Kidney (tissue), 14 donors: ENCODE measurements around the gene CD163. TPM values are rescaled to one million over a fixed set of nuclear protein-coding genes. Genes with fewer than 3 reads are reported as not detected.
"Not testable (repeated sequence)": the region's sequence is repeated elsewhere in the genome, so short reads cannot be mapped to it uniquely, and the experiment has no call there.

Experiments
- DNase-seq, 5 donors: peaks; one replicate each; pipeline ENCODE4 v3.0.0-alpha.2; 2013 to 2020
- FAIRE-seq: peaks from 2 replicates; lab custom pipeline; 2012; peaks lifted over from hg19 to GRCh38; lab: Jason Lieb, UNC
- H3K27ac ChIP-seq, 2 donors: one replicate each; pipeline ENCODE4 v1.7.0; 2013; ENCODE audit warnings: low read depth in 2 of 2, low read length in 2 of 2, inconsistent platforms in 1 of 2
- H3K27me3 ChIP-seq: one replicate; pipeline ENCODE4 v1.7.1; 2013; ENCODE audit warnings: low read length, inconsistent platforms; ENCODE audit not compliant: control insufficient read depth, insufficient read depth
- H3K36me3 ChIP-seq, 3 donors: one replicate each; pipeline versions ENCODE4 v1.7.0 to v1.7.1; 2013; ENCODE audit warnings: low read length in 3 of 3, control low read depth in 1 of 3, inconsistent platforms in 1 of 3; ENCODE audit not compliant: insufficient read depth in 3 of 3, control insufficient read depth in 2 of 3
- H3K4me1 ChIP-seq, 3 donors: one replicate each; pipeline versions ENCODE4 v1.7.0 to v1.7.1; 2013; ENCODE audit warnings: low read length in 3 of 3, inconsistent platforms in 1 of 3, low read depth in 1 of 3; ENCODE audit not compliant: control insufficient read depth in 2 of 3, insufficient read depth in 2 of 3
- H3K4me3 ChIP-seq, 3 donors: one replicate each; pipeline versions ENCODE4 v1.7.0 to v1.8.1; 2013; ENCODE audit warnings: low read length in 3 of 3, control low read depth in 1 of 3, inconsistent platforms in 1 of 3
- H3K9ac ChIP-seq, 3 donors: one replicate each; pipeline versions ENCODE4 v1.7.0 to v1.7.1; 2013; ENCODE audit warnings: low read length in 3 of 3, control low read depth in 1 of 3, inconsistent platforms in 1 of 3
- H3K9me3 ChIP-seq, 3 donors: one replicate each; pipeline versions ENCODE4 v1.7.0 to v1.7.1; 2013; ENCODE audit warnings: low read length in 3 of 3, control low read depth in 1 of 3, inconsistent platforms in 1 of 3; ENCODE audit not compliant: control insufficient read depth in 2 of 3, insufficient read depth in 1 of 3
- intact Hi-C: fragments of 100-400 bp; cut with DNase I; formaldehyde crosslinking; loops from one replicate; pipeline ENCODE4 v1.11.1; 2022
- polyA plus RNA-seq: library from polyadenylated mRNA; stranded (reverse); fragments of 350-450 nt; fragmentation: Illumina TruSeq; extraction: RNeasy Lipid Tissue Mini Kit (QIAGEN cat#74804); gene quantifications from one replicate; pipeline ENCODE4 v1.2.3, GENCODE V29; 2014; ENCODE audit warnings: low read depth, low replicate concordance; ENCODE audit not compliant: insufficient read depth
- total RNA-seq: library from RNA; stranded (reverse); fragmentation: NEBNext Ultra II Directional; extraction: Animal tissue kit (Norgen Biotek cat#: 25700); gene quantifications from one replicate; pipeline ENCODE4 v1.2.1, GENCODE V29; 2021
- TF ChIP-seq, protein P1 (sequence below): IDR thresholded peaks from 3 replicates; pipeline ENCODE4 v1.5.1; 2012; ENCODE audit warnings: mild to moderate bottlenecking, moderate library complexity, borderline replicate concordance; ENCODE audit not compliant: insufficient read depth; ENCODE audit errors: extremely low read depth
- donor health status: control.
- donor health status: control.
- donor health status: control.
- donor health status: control.
- donor health status: control.
- donor health status: DM: yes; HTN: yes; CAD: no.
- donor health status: Normal renal cell carcinoma (clear cell type).

Gene CD163
- total and polyA plus RNA-seq, 2 donors from 2014 or later: 22.8 to 329 TPM

DNA sequence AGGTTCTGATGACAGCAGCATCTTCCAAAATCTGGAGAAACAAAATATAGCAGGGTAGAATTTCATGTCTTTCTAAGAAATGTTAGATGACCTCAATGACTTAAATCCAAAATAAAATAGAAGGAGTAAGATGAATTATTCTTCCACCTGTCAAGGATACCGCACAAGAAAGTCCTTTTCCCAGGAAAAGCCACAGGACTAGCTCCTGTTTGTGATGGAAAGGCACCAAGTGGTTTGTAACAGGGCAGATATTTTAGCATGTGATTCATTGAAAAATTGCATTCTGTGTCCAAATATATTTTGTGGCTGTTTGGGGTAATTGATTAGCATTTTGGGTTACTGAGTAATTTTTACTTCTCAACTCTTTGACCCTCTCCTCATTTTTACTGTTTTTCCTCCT, 62.4 kb downstream of the CD163 start:
- TF ChIP-seq, protein P1, sequence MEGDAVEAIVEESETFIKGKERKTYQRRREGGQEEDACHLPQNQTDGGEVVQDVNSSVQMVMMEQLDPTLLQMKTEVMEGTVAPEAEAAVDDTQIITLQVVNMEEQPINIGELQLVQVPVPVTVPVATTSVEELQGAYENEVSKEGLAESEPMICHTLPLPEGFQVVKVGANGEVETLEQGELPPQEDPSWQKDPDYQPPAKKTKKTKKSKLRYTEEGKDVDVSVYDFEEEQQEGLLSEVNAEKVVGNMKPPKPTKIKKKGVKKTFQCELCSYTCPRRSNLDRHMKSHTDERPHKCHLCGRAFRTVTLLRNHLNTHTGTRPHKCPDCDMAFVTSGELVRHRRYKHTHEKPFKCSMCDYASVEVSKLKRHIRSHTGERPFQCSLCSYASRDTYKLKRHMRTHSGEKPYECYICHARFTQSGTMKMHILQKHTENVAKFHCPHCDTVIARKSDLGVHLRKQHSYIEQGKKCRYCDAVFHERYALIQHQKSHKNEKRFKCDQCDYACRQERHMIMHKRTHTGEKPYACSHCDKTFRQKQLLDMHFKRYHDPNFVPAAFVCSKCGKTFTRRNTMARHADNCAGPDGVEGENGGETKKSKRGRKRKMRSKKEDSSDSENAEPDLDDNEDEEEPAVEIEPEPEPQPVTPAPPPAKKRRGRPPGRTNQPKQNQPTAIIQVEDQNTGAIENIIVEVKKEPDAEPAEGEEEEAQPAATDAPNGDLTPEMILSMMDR: no peak
- Histone ChIP-seq H3K4me1 (no peaks in the 10 kb centered on the region), H3K27me3 (no peaks in the 10 kb centered on the region), H3K27ac (no peak overlapping the region), H3K36me3 (no peaks in the 10 kb centered on the region), H3K9me3 (no peaks in the 10 kb centered on the region), H3K9ac (no peak overlapping the region), H3K4me3 (no peak overlapping the region)
- no peak for DNase-seq
- intact Hi-C loops: no loop called here
- no peak for FAIRE-seq

DNA sequence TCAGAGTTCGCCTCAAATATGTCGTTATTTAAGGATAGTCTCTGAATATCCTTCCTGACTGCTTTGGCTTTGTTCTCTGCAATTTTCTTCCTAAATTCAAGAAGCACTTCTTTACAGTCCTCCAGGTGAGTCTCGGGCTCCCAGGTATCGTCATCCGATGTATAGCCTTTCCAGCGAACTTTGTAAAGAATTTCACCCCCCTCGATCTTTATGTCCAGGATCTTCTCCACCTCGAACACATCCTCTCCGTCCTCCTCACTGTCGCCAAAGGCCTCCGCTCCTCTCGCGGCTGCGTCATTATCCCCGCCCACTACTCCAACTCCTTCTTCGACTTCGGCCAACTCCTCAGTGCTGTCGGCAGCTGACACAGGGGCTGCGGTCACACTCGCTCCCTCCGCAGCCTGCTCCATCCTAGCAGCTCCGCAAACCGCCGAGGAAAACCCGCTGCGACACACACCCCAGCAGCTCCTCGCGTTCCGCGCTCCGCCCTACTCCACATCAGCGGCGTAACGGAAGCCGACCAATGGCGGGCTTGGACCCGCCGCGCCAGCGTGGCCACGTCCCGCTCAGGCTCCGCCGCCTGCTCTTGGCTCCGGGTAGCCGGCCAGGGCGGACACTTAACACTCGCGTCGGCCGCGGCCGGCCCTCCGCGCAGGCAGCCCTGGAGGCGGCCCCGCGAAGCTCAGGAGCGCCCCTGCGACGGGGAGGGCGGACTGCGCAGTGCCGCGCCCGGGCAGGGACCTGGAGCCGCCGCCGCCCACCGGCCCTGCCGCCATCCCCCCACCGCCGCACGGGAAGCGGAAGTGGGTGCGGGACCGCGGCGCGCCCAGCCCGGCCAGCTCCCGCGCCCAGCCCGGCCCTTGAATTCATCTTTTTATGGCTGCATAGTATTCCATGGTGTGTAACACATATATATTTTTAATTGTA, 63.7 kb downstream of the CD163 start:
- Histone ChIP-seq H3K27me3 (no peaks in the 10 kb centered on the region), H3K4me3 (peak overlapping the region in 1 of 3 donors; percentile 26), H3K27ac (no peak overlapping the region), H3K9me3 (no peaks in the 10 kb centered on the region), H3K36me3 (no peaks in the 10 kb centered on the region), H3K4me1 (no peaks in the 10 kb centered on the region), H3K9ac (no peak overlapping the region)
- TF ChIP-seq, protein P1: no peak
- FAIRE-seq: no peak
- DNase-seq: peak; percentile 67 to 77 (median 71)
- intact Hi-C loops: no loop called here

- H3K27ac ChIP-seq, DNase-seq, H3K4me1 ChIP-seq, H3K27me3 ChIP-seq, FAIRE-seq, H3K9ac ChIP-seq, H3K36me3 ChIP-seq, H3K4me3 ChIP-seq, H3K9me3 ChIP-seq, intact Hi-C loops: not testable (repeated sequence)
Measured at GRCh38 chr12:7438291-7438995, 65.1 kb downstream of the CD163 start.

DNA sequence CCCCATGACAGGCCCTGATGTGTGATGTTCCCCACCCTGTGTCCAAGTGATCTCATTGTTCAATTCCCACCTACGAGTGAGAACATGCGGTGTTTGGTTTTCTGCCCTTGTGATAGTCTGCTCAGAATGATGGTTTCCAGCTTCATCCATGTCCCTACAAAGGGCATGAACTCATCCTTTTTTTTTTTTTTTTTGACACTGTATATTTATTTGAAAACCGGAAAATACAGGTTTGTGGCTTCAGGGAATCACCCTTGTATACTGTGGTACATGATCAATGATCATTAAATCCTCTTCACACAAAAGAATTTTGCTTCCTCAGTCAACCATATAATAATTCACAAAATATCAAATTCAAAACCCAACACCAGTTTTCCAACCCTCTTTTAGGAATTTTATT, 66.1 kb downstream of the CD163 start:
- H3K27ac ChIP-seq, FAIRE-seq, H3K4me1 ChIP-seq, H3K4me3 ChIP-seq, H3K27me3 ChIP-seq, H3K36me3 ChIP-seq, intact Hi-C loops, DNase-seq, H3K9me3 ChIP-seq, H3K9ac ChIP-seq: not testable (repeated sequence)
